Caki2 (cell line): Measurements from ENCODE around the gene CLEC18A. TPM values are rescaled to one million over a fixed set of nuclear protein-coding genes. Genes with fewer than 3 reads are reported as not detected.

Experiments
- DNase-seq: peaks from one replicate; pipeline ENCODE4 v3.0.0-alpha.2; 2015; ENCODE audit warnings: low read depth
- in situ Hi-C: cut with HindIII; loops from 2 replicates; pipeline ENCODE4 v1.10.0; 2016; ENCODE audit warnings: low sequenced_read_pairs, low pct_unique_long_range_greater_than_20kb, mixed read lengths
- total RNA-seq: library from RNA; depleted of rRNA; stranded (reverse); fragments of >200 nt; shearing (Covaris generic); gene quantifications from 2 replicates; pipeline ENCODE4 v1.2.3, GENCODE V29; 2014; ENCODE audit warnings: low replicate concordance

The CLEC18A gene
- total RNA-seq, 1 experiment from 2014 or later: not detected

DNA sequence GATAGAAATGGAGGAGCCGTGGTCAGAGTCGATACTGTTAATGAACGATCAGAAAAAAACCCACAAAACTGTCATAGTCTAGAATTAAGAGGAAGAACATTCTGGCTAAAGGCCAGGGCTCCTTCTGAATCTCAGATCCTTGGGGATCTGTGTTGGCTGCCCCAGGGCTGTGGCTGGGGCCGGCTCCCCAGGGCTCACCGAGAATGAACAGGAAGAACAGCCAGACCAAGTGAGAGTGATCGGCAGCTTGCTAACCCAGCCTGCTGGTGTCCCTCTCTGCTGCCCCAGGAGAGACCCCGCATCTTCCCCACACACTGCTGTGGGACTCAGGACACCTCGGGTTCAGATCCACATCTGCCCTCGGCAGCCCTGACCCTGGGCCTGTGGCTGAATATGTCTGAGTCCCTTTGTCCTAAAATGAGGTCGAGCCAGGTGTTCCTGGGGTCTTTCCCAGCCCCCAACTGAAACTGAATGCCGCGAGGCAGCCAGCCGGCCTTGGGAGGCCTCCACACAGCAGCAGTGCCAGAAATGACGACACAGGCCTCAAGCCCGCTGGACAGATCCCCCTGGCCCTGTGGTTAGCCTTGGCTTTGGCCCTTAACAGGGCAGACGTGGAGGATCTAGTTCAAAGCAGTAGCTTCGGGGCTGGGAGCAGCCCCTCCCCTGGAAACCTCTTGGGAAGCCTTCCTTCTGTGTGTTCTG, 23.9 kb upstream of the CLEC18A start:
- in situ Hi-C loops: no loop called here
- no peak for DNase-seq

DNA sequence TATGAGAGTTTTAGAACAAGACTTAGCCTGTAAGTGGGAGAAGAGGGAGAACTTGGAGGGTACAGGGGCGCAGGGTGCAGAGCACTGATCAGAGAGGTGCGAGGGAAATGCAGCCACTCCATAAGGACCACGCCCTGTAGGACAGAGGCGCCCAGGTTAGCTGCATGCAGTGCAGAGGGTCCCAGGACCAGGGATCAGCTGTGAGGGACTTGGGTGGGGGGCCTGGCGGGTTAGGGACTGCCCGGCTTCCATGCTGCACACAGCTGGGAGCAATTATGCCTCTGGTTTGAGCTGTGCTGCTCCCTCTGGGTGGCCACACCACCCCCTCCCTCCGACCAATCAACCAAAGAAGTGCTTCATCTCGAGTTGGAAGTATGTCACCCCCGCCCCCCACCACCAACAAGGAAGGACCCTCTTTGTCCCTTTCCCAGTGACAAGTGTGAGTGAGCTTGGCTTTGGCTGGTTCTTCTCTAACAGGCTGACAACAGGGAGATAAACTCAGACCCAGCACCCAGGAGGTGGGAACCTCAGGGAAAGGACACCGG, 22.2 kb upstream of the CLEC18A start:
- in situ Hi-C loops: no loop called here

DNA sequence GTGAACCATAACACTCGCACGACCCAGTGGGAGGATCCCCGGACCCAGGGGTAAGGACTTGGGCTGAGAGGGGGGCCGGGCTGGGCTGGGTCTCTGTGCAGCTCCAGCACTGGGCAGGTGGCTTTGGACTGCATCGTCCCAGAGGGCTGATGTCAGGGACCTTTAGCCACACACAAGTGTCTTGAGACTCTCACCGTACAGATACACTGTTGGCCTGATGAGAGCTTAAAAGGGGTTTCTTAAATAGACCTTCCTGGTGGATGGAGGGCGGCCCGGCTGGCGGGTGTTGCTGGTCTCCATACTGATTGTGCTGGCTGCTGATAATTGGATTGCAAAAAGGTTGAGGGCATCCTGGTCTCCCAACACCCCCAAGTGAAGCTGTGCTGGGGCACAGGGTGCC, 21.7 kb upstream of the CLEC18A start:
- DNase-seq: no peak
- in situ Hi-C loops: no loop called here

More for the DNA sequence above, 22.2 kb upstream of the CLEC18A start:
- DNase-seq: no peak

DNA sequence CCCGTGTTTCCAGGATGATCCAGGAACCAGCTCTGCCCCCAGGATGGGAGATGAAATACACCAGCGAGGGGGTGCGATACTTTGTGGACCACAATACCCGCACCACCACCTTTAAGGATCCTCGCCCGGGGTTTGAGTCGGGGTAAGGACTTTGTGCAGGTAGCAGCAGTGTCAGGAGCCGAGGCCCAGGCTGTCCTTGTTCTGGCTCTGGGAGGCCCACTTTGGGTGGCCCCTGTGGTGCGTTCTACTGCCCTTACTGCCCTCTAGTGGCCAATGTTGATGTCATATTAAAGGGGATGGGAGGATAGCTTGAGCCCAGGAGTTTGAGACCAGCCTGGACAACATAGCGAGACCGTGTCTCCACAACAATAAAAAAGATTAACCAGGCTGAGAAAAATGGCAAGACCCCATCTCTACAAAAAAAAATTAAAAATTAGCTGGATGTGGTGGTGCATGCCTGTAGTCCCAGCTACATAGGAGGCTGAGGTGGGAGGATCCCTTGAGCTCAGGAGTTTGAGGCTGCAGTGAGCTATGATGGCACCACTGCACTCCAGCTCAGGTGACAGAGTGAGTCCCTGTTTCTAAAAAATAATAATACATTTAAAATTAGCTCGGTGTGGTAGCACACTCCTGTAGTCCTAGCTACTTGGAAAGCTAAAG, 20.9 kb upstream of the CLEC18A start:
- DNase-seq: peak; percentile 30

DNA sequence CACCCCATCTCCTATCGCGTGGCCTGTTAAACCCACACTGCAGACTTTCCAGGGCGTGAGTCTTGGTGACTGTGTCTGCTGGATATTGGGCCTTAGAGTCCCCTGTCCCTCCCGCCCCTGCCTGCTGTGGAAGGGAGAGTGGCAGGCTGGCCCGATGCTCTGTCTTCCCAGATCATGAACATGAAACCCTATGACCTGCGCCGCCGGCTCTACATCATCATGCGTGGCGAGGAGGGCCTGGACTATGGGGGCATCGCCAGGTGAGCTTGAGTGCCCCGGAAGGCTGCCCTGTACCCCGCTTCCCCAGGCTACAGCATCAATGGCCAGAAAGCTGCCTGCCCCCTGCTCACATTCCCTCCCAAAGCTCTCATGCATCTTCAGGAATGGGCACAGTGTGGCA, 19.5 kb upstream of the CLEC18A start:
- in situ Hi-C loops: no loop called here
- no peak for DNase-seq

More for the DNA sequence above, 20.9 kb upstream of the CLEC18A start:
- in situ Hi-C loops: no loop called here

DNA sequence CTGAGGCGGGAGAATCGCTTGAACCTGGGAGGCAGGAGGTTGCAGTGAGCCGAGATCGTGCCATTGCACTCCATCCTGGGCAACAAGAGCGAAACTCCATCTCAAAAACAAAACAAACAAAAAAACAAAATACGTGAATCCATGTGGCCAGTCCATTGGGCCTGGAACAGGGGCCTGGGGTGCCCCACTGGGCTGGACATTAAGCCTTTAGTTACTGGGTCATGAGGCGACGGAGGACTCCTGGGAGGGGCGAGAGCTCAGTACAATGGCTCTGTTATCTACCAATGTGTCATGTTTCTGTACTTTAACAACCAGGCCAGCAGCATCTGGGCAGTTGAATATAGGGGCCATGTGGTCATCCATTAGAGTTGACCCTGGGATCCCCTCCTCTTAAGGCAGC, 18.9 kb upstream of the CLEC18A start:
- DNase-seq: no peak
- in situ Hi-C loops: no loop called here

DNA sequence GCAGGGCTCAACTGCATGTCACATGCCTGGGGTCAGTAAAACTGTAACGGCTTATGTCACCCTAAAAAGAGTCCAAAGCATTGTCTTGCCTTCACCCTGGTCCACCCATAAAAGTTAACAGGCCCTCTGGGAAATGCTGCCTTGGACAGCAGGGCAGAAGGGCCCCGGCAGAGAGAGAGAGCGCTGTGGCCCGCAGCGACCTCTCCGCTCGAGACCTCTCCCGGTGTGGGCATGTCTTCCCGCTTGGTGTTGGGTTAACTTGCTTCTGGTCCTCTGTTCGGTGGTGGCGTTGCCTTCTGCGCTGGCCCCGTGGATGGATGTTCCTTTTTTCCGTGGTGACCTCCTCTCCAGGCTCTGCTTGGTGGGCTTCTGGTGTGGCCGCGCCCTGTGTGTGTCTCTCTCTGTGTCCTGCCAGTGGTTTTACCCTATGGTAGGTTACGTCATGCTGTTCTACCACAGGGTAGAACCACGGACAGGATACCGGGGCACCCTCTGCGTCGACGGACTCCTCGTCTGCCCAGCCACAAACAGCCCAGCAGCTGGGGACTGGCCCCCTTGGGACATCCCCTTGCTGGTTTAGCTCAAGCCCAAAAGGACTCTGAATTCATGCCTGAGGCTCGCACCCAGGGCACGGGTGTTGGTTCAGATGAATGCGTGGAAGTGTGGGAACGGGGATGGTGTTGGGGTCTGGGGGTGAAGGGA, 18.3 kb upstream of the CLEC18A start:
- in situ Hi-C loops: no loop called here

DNA sequence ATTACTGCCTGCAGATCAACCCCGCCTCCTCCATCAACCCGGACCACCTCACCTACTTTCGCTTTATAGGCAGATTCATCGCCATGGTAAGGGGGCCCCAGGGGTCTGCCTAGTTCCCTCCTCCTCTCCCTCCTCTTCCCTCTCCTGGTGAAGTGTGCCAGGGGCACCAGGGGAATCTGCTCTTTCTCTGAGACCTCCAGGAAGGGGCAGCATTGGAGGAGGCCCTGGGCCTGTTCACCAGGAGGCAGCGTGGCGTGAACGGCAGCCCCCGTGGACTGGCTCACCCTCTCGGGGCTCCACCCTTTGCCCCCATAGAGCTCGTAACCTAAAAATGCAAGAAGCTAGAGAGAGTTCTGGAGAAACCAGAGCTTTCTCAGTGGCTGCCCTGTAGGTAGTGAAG, 17.1 kb upstream of the CLEC18A start:
- in situ Hi-C loops: no loop called here
- DNase-seq: no peak

More for the DNA sequence above, 18.3 kb upstream of the CLEC18A start:
- DNase-seq: no peak

DNA sequence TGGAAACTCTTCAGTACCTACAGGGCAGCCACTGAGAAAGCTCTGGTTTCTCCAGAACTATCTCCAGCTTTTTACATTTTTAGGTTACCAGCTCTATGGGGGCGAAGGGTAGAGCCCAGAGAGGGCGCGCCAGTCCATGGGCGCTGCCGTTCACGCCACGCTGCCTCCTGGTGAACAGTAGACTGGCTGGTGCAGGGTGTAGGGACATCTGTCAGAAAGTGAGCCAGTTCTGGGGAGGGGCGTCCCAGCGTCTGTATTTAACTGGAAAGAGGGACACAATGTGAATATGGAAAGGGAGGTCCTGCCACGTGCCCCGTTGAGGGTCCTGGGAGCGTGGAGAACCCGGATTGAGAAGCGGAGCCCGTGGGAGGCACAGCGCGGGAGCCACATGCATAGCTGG, 16.4 kb upstream of the CLEC18A start:
- in situ Hi-C loops: no loop called here
- DNase-seq: no peak

DNA sequence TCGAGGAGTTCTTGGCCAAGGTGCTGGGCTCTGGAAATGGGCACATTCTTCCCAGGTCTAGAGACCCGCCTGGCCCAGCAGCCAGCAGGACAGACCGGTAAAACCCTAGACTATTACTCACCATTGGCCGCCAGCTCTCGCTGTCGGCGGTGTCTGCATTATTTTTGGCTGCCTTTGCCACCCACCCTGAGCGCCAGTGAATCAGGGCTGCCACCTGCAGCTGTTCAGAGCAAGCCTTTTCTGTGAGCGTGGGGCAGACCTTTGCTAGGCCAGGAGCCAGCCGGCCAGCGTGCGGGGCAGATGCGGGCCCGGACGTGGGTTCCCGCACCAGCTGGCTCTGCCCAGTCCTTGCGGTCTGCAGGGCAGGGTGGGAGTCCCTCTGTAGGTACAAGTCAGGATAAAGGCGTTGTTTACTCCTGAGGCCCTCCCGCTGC, 15.8 kb upstream of the CLEC18A start:
- in situ Hi-C loops: no loop called here

DNA sequence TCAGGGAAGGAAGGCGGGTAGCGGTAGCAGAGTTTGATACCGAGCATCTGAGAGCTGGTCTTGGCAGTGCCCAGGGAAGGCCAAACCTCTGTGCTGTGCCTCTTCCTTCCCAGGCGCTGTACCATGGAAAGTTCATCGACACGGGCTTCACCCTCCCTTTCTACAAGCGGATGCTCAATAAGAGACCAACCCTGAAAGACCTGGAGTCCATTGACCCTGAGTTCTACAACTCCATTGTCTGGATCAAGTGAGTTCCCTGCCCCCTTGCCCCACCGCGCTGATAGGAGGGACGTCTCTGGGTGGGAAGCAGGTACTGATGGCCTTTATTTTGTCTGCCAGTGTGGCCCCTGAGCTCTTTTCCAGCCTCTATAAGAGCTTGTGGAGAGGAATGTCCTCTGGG, 15.4 kb upstream of the CLEC18A start:
- in situ Hi-C loops: no loop called here
- DNase-seq: no peak

More for the DNA sequence above, 15.8 kb upstream of the CLEC18A start:
- no peak for DNase-seq

DNA sequence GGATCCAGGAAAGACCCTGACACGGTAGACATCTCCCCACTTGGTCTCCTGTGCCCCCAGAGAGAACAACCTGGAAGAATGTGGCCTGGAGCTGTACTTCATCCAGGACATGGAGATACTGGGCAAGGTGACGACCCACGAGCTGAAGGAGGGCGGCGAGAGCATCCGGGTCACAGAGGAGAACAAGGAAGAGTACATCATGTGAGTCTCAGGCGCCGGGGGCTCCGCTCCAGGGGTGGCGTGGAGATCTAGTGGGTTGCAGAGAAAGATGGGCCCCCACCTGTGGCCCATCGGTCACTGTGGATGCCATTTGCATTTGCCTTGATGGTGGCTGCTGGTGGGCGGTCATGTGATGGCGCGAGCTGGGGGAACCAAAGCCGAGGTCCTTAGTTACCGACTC, 14.9 kb upstream of the CLEC18A start:
- in situ Hi-C loops: no loop called here
- DNase-seq: no peak

DNA sequence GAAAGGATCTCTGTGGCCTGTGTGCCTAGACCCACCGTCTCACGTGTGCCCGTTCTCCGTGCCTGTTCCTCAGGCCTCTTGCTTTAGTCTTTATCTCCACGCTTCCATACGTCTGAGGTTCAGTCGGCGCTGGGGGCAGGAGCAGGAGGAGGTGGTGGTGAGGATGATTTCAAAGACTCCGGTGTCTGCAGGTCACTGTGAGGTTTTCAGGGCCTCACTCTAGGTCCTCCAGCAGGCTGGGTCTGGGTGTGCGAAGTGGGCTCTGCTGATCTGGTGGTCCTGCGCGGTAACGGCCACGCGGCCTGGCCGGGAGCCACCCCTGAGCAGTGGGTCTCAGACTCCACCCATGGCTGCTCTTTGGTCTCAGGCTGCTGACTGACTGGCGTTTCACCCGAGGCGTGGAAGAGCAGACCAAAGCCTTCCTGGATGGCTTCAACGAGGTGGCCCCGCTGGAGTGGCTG, 14.4 kb upstream of the CLEC18A start:
- in situ Hi-C loops: no loop called here
- no peak for DNase-seq

DNA sequence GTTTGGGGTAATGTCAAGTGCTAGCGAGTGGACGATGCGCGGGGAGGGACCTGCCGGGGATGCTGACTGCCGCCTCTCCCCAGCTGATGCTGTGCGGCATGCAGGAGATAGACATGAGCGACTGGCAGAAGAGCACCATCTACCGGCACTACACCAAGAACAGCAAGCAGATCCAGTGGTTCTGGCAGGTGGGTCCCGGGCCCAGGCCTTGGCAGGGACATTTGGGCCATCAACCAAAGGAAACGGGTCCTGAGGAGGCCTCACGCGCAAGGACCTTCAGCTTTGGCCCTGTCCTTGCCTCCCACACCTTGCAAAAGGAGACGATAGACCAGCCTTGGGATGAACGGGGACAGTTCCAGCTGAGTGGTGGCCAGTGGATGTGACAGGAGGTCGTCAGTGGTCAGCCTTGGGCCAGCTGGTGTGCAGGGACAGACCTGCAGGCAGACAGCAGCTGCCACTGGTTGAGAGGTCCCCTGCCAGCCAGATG, 13.6 kb upstream of the CLEC18A start:
- no peak for DNase-seq
- in situ Hi-C loops: no loop called here

DNA sequence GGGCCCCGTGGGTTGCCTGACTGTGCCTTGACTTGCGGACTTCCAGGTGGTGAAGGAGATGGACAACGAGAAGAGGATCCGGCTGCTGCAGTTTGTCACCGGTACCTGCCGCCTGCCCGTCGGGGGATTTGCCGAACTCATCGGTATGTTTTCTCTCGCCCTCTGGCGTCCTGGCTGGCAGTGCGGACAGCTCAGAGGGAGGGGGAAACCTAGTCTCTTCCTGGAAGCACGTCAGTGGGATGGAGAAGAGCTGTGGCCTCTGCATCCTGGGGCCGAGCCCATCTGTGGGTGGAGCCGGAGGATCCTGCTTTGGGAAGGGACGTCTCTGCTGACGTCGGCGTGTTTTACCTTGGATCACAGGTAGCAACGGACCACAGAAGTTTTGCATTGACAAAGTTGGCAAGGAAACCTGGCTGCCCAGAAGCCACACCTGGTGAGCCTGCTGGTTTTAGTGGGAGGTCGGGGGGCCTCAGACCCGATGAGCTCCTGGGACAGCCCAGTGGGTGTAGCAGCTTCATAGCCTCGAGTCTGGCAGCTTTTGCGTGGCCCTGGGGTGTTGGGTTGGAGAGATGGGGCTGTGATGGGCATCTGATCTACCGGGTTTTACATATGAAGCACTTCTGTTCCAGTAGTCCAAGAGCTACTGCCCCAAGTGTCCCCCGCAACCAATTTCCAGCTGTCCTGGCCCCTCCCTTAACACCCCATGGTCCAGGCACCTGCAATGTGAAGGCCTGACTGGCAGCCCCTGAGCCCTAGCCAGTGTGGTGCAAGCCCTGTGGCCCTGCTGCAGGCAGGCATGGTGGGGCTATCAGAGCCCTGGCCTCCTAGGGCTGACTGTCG, 11.9 kb upstream of the CLEC18A start:
- in situ Hi-C loops: no loop called here
- DNase-seq: no peak

DNA sequence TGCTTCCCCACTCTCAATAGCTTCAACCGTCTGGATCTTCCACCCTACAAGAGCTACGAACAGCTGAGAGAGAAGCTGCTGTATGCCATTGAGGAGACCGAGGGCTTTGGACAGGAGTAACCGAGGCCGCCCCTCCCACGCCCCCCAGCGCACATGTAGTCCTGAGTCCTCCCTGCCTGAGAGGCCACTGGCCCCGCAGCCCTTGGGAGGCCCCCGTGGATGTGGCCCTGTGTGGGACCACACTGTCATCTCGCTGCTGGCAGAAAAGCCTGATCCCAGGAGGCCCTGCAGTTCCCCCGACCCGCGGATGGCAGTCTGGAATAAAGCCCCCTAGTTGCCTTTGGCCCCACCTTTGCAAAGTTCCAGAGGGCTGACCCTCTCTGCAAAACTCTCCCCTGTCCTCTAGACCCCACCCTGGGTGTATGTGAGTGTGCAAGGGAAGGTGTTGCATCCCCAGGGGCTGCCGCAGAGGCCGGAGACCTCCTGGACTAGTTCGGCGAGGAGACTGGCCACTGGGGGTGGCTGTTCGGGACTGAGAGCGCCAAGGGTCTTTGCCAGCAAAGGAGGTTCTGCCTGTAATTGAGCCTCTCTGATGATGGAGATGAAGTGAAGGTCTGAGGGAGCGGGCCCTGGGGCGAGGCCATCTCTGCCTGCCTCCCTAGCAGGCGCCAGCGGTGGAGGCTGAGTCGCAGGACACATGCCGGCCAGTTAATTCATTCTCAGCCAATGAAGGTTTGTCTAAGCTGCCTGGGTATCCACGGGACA, 11.1 kb upstream of the CLEC18A start:
- in situ Hi-C loops: no loop called here
- DNase-seq: no peak

DNA sequence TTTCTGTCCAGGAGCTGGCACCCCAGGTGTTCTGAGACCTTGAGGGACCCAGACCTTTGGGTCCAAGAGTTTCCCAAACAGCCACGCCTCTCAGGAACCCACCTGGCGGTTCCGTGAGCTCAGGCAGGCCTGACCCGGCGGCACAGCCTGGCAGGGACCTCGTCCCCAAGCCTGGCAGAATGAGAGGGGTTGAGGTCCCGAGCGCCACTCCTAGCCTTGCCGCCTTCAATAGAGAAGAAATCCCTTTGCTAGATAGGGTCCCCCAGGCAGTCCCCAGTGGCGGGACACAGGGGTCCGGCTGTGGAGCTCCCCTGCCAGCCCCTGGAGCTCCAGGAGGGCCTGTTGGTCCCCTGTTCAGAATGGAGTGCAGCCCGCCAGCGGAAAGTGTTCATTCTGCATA, 10.5 kb upstream of the CLEC18A start:
- in situ Hi-C loops: no loop called here
- DNase-seq: no peak
